Epidermal melanocyte (primary cell): ENCODE data around the gene MTR.

Experiments used
- DNase-seq: peaks from one replicate; pipeline ENCODE4 v3.0.0; 2011; ENCODE audit warnings: low spot score; ENCODE audit not compliant: insufficient read length

The MTR gene

GRCh38 chr1:236774926-236775325 is 20.2 kb upstream of the MTR start:
- DNase-seq, result no peak

DNA sequence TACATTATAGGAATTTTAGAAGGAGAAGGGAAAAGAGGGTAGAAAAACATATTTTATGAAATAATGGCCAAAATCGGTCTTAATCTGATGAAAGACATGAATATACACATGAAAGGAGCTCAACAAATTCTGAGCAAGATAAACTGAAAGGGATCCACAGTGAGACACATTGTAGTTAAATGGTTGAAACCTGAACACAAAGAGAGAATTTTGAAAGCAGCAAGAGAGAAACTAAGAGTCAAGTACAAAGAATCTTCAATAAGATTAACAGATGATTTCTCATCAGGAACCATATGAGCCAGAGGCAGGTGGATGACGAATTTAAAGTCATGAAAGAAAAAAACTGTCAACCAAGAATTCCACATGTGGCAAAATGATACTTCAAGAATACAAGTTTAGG is 15.8 kb upstream of the MTR start:
- no peak for DNase-seq

DNA sequence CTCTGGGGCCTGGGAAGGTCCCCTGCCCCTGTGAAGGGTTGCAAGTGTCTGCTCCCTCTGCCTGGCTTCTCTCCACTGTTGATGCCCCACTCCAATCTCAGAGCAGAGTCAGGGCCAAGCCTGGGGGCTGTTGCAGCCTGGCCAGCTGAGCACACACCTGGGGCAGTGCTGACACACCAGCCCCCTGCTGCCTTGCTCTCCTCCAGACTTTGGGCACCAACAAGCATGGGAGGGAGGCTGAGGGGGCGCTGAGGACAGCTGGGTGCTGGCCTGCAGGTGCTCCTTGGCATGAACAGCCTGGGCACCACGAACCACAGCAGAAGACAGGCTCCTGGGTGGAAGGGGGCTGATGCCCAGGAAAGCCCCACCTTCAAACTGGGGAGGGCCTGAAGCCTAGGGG is 9.6 kb upstream of the MTR start:
- no peak for DNase-seq

DNA sequence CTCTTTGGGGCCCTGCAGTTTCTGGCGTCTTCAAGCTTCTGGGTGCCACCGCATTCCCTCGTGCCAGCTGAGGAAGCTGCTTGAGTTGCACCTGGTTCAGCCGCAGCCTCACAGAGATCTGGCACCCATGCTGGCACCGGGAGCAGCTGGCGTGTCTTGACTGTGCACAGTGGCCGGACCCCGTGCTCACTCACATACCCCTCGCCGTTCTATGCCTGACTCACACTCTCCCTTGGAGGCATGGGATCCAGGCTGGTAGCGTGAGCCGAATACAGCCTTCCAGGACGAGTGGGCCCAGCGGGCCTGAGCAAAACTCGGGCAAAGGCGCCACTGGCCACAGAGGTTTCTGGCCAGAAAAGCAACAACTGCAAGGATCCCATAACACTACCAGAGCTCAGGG is 8.6 kb upstream of the MTR start:
- DNase-seq, result no peak

GRCh38 chr1:236794585-236795034 is 482 bp upstream of the MTR start:
- no peak for DNase-seq

DNA sequence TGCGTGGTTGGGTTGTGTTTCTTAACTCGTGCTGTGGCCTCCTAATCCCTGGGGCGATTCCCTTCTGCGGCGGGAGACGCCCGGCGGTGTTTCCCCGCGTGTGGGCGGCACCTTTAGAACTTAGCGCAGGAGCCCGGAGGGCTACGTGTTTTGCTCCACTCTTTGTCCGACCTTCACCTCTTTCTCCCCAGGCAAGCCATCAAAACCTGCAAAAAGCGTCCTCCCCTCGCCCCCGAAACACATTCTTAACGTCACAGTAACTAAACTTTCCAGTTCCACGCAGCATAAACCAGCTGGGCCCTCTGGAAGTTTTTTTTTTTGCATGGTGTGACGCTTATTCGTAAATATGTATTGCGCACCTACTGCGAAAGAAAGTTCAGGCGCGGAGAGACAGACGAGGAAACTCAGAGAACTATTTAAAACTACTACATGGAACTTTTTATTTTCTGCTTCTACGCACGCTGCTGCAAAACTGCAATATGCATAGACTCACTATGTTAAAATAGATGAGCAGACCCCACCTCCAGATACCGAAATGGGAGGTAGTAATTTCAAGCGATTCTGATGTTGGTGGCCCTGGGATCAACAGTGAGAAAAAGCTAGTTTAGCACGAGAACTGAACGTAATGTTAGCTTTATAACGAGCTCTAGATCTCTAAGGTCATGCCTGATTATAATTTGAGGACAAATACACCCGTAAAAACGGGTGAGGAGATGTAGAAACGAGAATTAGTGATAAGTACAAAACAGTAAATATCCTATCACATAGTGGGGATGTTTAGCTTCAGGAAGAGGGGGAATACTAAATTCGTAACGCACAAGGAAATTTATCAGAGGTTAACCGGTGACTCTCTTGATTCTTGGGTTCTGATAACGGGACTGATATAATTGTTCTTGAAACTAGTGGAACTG is 920 bp downstream of the MTR start:
- no peak for DNase-seq

DNA sequence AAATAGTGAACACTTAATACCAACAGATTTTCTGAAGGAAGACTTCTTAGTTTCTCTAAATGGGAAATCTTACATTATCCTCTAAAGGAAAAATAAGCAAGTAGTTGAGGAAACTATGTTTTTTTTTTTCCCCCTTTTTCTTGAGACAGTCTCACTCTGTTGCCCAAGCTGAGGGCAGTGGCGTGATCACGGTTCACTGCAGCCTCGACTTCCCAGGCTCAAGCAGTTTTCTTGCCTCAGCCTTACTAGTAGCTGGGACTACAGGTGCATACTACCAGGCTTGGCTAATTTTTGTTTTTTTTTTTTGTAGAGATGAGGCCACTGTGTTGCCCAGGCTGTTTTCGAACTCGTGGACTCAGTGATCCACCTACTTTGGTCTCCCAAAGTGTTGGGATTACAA is 3.9 kb downstream of the MTR start:
- no peak for DNase-seq

GRCh38 chr1:236800002-236800620 is 5.0 kb downstream of the MTR start:
- no peak for DNase-seq

DNA sequence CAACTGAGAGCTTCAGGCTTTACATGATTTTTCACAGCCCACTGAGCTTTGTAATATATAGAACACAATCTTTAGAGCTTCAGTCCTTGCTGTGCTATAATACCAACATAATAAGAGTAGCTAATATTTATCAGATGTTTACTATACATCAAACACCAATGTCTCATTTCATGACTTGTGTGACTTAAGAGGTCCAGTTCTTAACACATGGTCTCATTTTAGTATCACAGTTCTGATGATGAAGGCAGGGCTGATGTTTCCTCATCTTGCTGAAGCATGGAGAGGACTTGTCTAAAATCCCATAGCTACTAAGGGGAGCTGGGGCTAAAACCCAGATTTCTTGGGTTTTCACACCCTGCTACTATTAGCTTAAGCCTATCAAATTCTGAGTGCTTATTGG is 5.5 kb downstream of the MTR start:
- no peak for DNase-seq

GRCh38 chr1:236802264-236802663 is 7.2 kb downstream of the MTR start:
- no peak for DNase-seq

DNA sequence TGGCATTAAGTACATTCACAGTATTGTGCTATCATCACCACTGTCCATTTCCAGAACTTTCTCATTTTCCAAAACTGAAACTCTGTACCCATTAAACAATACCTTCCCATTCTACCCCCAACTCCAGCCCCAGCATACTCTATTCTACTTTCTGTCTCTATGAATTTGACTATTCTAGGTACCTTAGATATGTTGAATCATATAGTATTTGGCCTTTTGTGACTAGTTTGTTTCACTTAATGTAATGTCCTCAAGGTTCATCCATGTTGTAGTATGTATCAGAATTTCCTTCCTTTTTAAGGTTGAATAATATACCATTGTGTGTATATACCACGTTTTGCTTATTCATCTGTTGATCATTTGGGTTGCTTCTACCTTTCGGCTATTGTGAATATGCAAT is 11.5 kb downstream of the MTR start:
- no peak for DNase-seq

GRCh38 chr1:236808005-236808404 is 12.9 kb downstream of the MTR start:
- DNase-seq, result no peak

GRCh38 chr1:236808564-236809130 is 13.6 kb downstream of the MTR start:
- no peak for DNase-seq

DNA sequence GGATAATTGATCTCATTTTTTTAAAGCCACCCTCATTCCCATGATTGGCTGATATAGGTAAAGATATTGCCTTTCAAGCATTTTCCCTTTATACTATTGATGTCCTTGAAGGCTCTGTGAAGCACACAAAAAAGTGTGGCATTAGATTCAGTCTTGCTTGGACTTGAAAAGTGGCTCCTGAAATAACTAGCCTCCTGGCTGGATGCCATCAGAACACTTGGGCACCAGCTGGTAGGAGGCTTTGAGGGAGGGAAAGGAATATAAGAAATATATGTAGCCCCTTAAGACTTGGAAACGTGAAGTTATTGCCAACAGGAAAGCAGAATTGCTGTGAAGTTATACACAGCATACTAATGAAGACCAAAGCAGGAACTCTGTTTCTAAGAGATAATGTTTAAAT is 14.1 kb downstream of the MTR start:
- DNase-seq, result no peak

DNA sequence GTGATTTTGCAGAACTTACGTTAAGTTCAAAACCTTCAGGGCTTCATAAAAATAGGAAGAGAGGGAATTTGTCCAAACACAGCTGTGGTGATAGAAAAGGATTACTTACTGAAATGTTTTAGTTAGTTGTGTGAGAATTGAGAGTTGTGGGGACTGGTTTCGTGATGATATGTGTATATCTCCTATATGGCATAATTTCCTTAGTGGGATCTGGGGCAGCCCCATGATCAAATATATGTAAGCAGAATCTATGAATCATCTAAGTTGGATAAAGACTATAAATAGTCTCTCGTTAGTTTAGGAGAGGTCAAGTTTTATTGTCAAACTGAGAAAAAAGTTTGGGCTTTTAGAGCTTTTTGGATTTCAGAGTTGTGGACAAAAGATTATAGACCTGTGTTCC is 14.9 kb downstream of the MTR start:
- no peak for DNase-seq

GRCh38 chr1:236812334-236813030 is 17.4 kb downstream of the MTR start:
- DNase-seq, result no peak

GRCh38 chr1:236815941-236816340 is 20.8 kb downstream of the MTR start:
- DNase-seq, result no peak

DNA sequence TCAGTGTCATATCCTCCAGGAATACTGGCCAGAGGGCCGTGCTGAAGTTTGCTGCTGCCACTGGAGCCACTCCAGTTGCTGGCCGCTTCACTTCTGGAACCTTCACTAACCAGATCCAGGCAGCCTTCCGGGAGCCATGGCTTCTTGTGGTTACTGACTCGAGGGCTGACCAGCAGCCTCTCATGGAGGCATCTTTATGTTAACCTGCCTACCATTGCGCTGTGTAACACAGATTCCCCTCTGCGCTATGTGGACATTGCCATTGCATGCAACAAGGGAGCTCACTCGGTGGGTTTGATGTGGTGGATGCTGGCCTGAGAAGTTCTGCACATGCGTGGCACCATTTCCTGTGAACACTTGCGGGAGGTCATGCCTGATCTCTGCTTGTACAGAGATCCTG is 24.8 kb downstream of the MTR start:
- no peak for DNase-seq

DNA sequence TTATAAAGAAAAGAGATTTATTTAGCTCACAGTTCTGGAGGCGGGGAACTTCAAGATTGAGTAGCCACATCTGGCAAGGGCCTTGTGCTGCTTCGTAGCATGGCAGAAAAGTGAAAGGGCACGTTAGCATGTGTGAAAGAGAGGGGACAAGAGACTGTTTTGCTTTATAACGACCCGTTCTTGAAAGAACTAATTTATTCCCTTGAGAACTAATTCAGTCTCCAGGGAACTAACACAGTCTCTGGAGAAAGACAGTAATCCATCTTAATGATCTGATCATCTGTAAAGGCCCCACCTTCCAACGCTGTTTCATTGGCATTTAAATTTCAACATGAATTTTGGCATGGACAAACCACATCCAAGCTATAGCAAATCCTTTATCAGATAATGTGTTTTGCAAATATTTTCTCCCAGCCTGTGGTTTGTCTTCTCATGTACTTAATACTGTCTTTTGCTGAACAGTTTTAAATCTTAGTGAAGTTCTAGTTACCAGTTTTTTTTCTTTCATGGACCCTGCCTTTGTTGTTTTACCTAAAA is 26.1 kb downstream of the MTR start:
- DNase-seq, result no peak

DNA sequence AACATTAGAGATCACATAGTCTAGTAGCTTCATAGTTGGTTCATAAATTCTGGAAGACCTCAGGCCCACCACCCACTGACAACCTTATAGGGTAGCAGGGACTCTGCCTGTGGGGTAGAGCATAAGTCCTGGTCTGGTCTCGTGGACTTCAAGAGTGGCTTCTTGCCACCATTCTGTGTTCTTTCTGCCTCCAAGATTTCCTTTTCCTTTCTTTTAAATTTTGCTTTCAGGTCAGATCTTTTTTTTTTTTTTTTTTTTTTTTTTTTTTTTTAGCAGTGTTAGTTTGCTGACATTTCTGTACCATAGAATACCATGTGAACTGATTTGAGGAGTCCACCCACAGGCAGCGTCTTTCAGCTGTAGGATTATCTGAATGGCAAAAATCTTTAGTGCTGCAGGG is 28.5 kb downstream of the MTR start:
- DNase-seq, result no peak

GRCh38 chr1:236829085-236829484 is 34.0 kb downstream of the MTR start:
- DNase-seq, result no peak

- no peak for DNase-seq
These were observed 35.0 kb downstream of the MTR start for GRCh38 chr1:236830116-236830515.
